Progenitor cell of endocrine pancreas (in vitro differentiated cells): ENCODE results near the gene MRPS26. TPM values are rescaled to one million over a fixed set of nuclear protein-coding genes. Genes with fewer than 3 reads are reported as not detected.
"Not testable (repeated sequence)": the region's sequence is repeated elsewhere in the genome, so short reads cannot be mapped to it uniquely, and the experiment has no call there.

ENCODE experiments used
- DNase-seq: peaks from one replicate; pipeline ENCODE4 v3.0.0; 2021; ENCODE audit warnings: low spot score; ENCODE audit not compliant: unreplicated experiment
- H3K27ac Mint-ChIP-seq: 2 replicates; pipeline ENCODE4 v1.8.0; 2021; ENCODE audit warnings: mild to moderate bottlenecking, moderate library complexity, mixed read lengths
- H3K27me3 Mint-ChIP-seq: 2 replicates; pipeline ENCODE4 v1.8.0; 2021; ENCODE audit warnings: mixed read lengths
- H3K36me3 Mint-ChIP-seq: 2 replicates; pipeline ENCODE4 v1.8.0; 2022; ENCODE audit warnings: mixed read lengths; ENCODE audit not compliant: insufficient read depth
- H3K4me1 Mint-ChIP-seq: 2 replicates; pipeline ENCODE4 v1.8.0; 2021; ENCODE audit warnings: low read depth, mixed read lengths
- H3K4me3 Mint-ChIP-seq: 2 replicates; pipeline ENCODE4 v1.8.0; 2021; ENCODE audit warnings: low read depth, mild to moderate bottlenecking, moderate library complexity, mixed read lengths
- H3K9me3 Mint-ChIP-seq: 2 replicates; pipeline ENCODE4 v1.8.0; 2021; ENCODE audit warnings: low read depth, mixed read lengths
- total RNA-seq: library from RNA; stranded (reverse); gene quantifications from 2 replicates; pipeline ENCODE4 v1.2.1, GENCODE V29; 2021
- TF ChIP-seq, protein P1 (sequence below): fragments of 200-600 bp; sonication (generic); IDR thresholded peaks from one replicate; pipeline ENCODE4 v1.5.0; 2021; ENCODE audit warnings: antibody characterized with exemption, mild to moderate bottlenecking; ENCODE audit not compliant: unreplicated experiment

MRPS26 gene
- total RNA-seq, 1 donor from 2014 or later = 74.3 TPM

DNA sequence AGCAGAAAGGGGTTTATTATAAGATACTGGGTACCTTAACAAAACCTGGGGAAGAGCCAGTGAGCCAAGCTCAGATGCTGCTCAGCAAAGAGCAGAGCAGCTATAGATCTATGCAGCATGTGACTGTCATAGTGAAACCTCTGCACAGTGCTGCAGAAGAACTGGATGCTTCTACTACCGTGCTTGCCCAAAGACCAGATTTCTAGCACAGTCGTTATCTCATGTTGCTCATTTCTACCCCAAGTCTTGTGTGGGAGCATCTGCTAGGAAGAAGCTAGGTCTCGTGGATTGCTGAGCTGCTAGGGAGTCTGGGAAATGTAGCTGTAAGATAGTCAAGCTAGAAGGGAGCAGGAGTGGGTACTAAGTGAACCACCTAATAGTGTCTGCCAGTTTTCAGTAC lies 34.1 kb upstream of the MRPS26 start:
- no peak for DNase-seq
- Mint-ChIP-seq H3K27ac (no peak overlapping the region), H3K9me3 (no peaks in the 10 kb centered on the region), H3K4me1 (peaks cover 5% of the 10 kb centered on the region), H3K36me3 (peaks cover 43% of the 10 kb centered on the region), H3K27me3 (no peaks in the 10 kb centered on the region), H3K4me3 (no peak overlapping the region)
- TF ChIP-seq, protein P1, sequence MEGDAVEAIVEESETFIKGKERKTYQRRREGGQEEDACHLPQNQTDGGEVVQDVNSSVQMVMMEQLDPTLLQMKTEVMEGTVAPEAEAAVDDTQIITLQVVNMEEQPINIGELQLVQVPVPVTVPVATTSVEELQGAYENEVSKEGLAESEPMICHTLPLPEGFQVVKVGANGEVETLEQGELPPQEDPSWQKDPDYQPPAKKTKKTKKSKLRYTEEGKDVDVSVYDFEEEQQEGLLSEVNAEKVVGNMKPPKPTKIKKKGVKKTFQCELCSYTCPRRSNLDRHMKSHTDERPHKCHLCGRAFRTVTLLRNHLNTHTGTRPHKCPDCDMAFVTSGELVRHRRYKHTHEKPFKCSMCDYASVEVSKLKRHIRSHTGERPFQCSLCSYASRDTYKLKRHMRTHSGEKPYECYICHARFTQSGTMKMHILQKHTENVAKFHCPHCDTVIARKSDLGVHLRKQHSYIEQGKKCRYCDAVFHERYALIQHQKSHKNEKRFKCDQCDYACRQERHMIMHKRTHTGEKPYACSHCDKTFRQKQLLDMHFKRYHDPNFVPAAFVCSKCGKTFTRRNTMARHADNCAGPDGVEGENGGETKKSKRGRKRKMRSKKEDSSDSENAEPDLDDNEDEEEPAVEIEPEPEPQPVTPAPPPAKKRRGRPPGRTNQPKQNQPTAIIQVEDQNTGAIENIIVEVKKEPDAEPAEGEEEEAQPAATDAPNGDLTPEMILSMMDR = no peak

GRCh38 chr20:3013771-3014170 lies 32.1 kb upstream of the MRPS26 start:
- H3K27ac Mint-ChIP-seq = no peak overlapping the region
- peaks cover 4% of the 10 kb centered on the region for H3K9me3 Mint-ChIP-seq
- no peak for DNase-seq
- H3K36me3 Mint-ChIP-seq = peaks cover 48% of the 10 kb centered on the region
- H3K27me3 Mint-ChIP-seq = no peaks in the 10 kb centered on the region
- no peaks in the 10 kb centered on the region for H3K4me1 Mint-ChIP-seq
- H3K4me3 Mint-ChIP-seq = no peak overlapping the region
- TF ChIP-seq, protein P1 = no peak

- H3K4me3 Mint-ChIP-seq = no peak overlapping the region
Measured at GRCh38 chr20:3014179-3014578, 31.7 kb upstream of the MRPS26 start.

DNA sequence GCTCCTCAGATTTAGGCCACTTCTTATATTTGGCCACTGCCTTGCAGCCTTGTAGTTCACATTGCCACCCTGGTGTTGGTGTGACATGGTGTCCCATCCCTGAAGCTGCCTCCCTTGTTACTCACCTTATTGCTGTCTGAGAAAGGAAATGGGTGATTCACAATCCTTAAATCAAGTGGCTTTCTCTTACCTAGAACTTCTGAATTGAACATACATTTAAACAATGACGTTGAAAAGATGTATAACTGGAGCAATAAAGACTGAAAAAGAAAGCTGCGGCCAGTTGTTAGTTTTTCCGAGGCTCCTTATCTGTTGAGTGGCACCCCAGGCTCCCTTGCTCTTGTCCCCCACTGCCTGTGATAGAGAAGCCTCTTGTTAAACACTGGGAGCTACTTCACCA lies 31.2 kb upstream of the MRPS26 start:
- TF ChIP-seq, protein P1 = no peak
- Mint-ChIP-seq H3K4me3 (no peak overlapping the region), H3K4me1 (no peaks in the 10 kb centered on the region), H3K27ac (no peak overlapping the region), H3K27me3 (no peaks in the 10 kb centered on the region), H3K9me3 (peaks cover 4% of the 10 kb centered on the region), H3K36me3 (peaks cover 43% of the 10 kb centered on the region)
- DNase-seq = no peak

More at GRCh38 chr20:3014179-3014578, 31.7 kb upstream of the MRPS26 start:
- Mint-ChIP-seq H3K4me1 (no peaks in the 10 kb centered on the region), H3K9me3 (peaks cover 4% of the 10 kb centered on the region), H3K27ac (no peak overlapping the region), H3K36me3 (peaks cover 44% of the 10 kb centered on the region), H3K27me3 (no peaks in the 10 kb centered on the region)
- DNase-seq = no peak
- TF ChIP-seq, protein P1 = no peak

DNA sequence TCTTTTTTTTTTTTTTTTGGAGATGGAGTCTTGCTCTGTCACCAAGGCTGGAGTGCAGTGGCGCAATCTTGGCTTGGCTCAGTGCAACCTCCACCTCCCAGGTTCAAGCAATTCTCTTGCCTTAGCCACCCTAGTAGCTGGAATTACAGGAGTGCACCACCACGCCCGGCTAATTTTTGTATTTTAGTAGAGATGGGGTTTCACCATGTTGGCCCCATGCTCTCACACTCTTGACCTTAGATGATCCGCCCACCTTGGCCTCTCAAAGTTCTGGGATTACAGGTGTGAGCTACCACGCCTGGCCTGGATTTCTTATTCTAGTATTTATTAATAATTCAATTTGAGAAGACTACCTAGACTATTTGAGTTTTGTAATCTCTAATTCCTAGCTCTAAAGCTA lies 30.6 kb upstream of the MRPS26 start:
- not testable (repeated sequence) for DNase-seq, H3K4me3 Mint-ChIP-seq, H3K27me3 Mint-ChIP-seq, H3K9me3 Mint-ChIP-seq, H3K4me1 Mint-ChIP-seq, H3K27ac Mint-ChIP-seq
- H3K36me3 Mint-ChIP-seq = peaks cover 43% of the 10 kb centered on the region

DNA sequence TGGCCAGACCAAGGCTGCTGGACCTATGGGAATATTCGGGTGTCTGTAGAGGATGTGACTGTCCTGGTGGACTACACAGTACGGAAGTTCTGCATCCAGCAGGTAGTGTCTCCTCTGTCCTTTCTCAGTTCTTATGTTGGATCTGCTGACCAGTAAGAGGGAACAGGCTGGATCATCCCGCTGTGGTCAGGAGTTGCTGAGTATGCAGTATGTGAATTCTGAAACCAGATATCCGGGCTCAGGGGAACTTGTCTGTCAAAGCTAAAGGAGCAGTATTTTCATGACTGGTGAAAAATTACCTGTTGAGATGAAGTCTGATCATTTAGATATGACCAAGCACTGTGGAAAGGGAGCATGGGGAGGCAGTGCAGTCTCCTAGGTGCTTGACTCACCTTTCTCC lies 24.5 kb upstream of the MRPS26 start:
- Mint-ChIP-seq H3K27ac (no peak overlapping the region), H3K36me3 (peaks cover 42% of the 10 kb centered on the region), H3K9me3 (peaks cover 4% of the 10 kb centered on the region), H3K4me1 (peaks cover 30% of the 10 kb centered on the region), H3K27me3 (no peaks in the 10 kb centered on the region), H3K4me3 (no peak overlapping the region)
- no peak for DNase-seq
- TF ChIP-seq, protein P1 = no peak
